Liver (tissue), 9 donors: ENCODE data around the gene MOB3B. TPM values are rescaled to one million over a fixed set of nuclear protein-coding genes. Genes with fewer than 3 reads are reported as not detected.

Experiments used
- DNase-seq: peaks from one replicate; pipeline ENCODE4 v3.0.0-alpha.2; 2017; ENCODE audit warnings: low spot score
- H3K27ac ChIP-seq, 2 donors: one replicate each; pipeline ENCODE4 v1.7.0; 2013; ENCODE audit warnings: inconsistent platforms in 2 of 2, low read length in 2 of 2, control low read depth in 1 of 2, low read depth in 1 of 2, mild to moderate bottlenecking in 1 of 2
- H3K27me3 ChIP-seq, 4 donors: one replicate each; pipeline versions ENCODE4 v1.6.1 to v1.7.0; 2013; ENCODE audit warnings: low read length in 3 of 4, inconsistent platforms in 1 of 4, mild to moderate bottlenecking in 1 of 4, moderate library complexity in 1 of 4; ENCODE audit not compliant: control insufficient read depth in 4 of 4, insufficient read depth in 4 of 4
- H3K36me3 ChIP-seq, 4 donors: one replicate each; pipeline versions ENCODE4 v1.6.1 to v1.7.0; 2013; ENCODE audit warnings: low read length in 3 of 4, mild to moderate bottlenecking in 3 of 4, low read depth in 1 of 4, moderate library complexity in 1 of 4; ENCODE audit not compliant: control insufficient read depth in 4 of 4, insufficient read depth in 3 of 4
- H3K4me1 ChIP-seq, 4 donors: one replicate each; pipeline versions ENCODE4 v1.6.1 to v1.7.0; 2013; ENCODE audit warnings: low read length in 3 of 4, mild to moderate bottlenecking in 3 of 4, moderate library complexity in 1 of 4; ENCODE audit not compliant: control insufficient read depth in 4 of 4, insufficient read depth in 4 of 4
- H3K4me3 ChIP-seq, 3 donors: one replicate each; pipeline versions ENCODE4 v1.6.1 to v1.7.0; 2013; ENCODE audit warnings: low read length in 3 of 3, control low read depth in 1 of 3, low read depth in 1 of 3, mild to moderate bottlenecking in 1 of 3
- H3K9ac ChIP-seq, 2 donors: one replicate each; pipeline ENCODE4 v1.7.0; 2013; ENCODE audit warnings: low read length in 2 of 2, mild to moderate bottlenecking in 2 of 2, moderate library complexity in 2 of 2, control low read depth in 1 of 2, low read depth in 1 of 2
- H3K9me3 ChIP-seq, 4 donors: one replicate each; pipeline versions ENCODE4 v1.6.1 to v1.7.0; 2013; ENCODE audit warnings: low read length in 3 of 4; ENCODE audit not compliant: control insufficient read depth in 4 of 4
- ATF3 ChIP-seq: IDR thresholded peaks from 2 replicates; pipeline ENCODE4 v1.6.1; 2016; ENCODE audit warnings: antibody characterized with exemption
- CTCF ChIP-seq: fragments of 150-350 bp; IDR thresholded peaks from 2 replicates; pipeline ENCODE4 v1.5.1; 2017; ENCODE audit warnings: improper control_type of control experiment, low read depth, low read length; ENCODE audit not compliant: missing input control
- EGR1 ChIP-seq, 2 donors: IDR thresholded peaks; 2 replicates each; pipeline ENCODE4 v1.6.1; 2016 to 2018; ENCODE audit warnings: antibody characterized with exemption in 2 of 2, low read depth in 2 of 2
- FOXA1 ChIP-seq: IDR thresholded peaks from 2 replicates; pipeline ENCODE4 v1.6.1; 2016; ENCODE audit warnings: antibody characterized with exemption
- FOXA2 ChIP-seq: IDR thresholded peaks from 2 replicates; pipeline ENCODE4 v1.6.1; 2016; ENCODE audit warnings: antibody characterized with exemption
- GABPA ChIP-seq, 2 donors: IDR thresholded peaks in 1 of 2; conservative IDR thresholded peaks in 1 of 2; 2 replicates each; pipeline ENCODE4 v1.6.1; 2016; ENCODE audit warnings: antibody characterized with exemption in 2 of 2, mild to moderate bottlenecking in 1 of 2, moderate library complexity in 1 of 2
- HNF4A ChIP-seq, 2 donors: conservative IDR thresholded peaks; 2 replicates each; pipeline ENCODE4 v1.6.1; 2016; ENCODE audit warnings: antibody characterized with exemption in 2 of 2, mild to moderate bottlenecking in 2 of 2
- HNF4G ChIP-seq: IDR thresholded peaks from 2 replicates; pipeline ENCODE4 v1.6.1; 2016; ENCODE audit warnings: antibody characterized with exemption
- JUND ChIP-seq, 2 donors: IDR thresholded peaks; 2 replicates each; pipeline ENCODE4 v1.6.1; 2016; ENCODE audit warnings: antibody characterized with exemption in 2 of 2
- MAX ChIP-seq: IDR thresholded peaks from 2 replicates; pipeline ENCODE4 v1.6.1; 2016; ENCODE audit warnings: antibody characterized with exemption
- NR2F2 ChIP-seq: IDR thresholded peaks from 2 replicates; pipeline ENCODE4 v1.6.1; 2016; ENCODE audit warnings: antibody characterized with exemption
- RAD21 ChIP-seq, 2 donors: IDR thresholded peaks; 2 replicates each; pipeline ENCODE4 v1.6.1; 2016; ENCODE audit warnings: antibody characterized with exemption in 2 of 2, mild to moderate bottlenecking in 2 of 2
- REST ChIP-seq: IDR thresholded peaks from 2 replicates; pipeline ENCODE4 v1.6.1; 2016; ENCODE audit warnings: antibody characterized with exemption, mild to moderate bottlenecking
- RXRA ChIP-seq, 2 donors: IDR thresholded peaks; 2 replicates each; pipeline ENCODE4 v1.6.1; 2017 to 2018; ENCODE audit warnings: antibody characterized with exemption in 2 of 2, mild to moderate bottlenecking in 1 of 2
- SP1 ChIP-seq: IDR thresholded peaks from 2 replicates; pipeline ENCODE4 v1.6.1; 2018; ENCODE audit warnings: antibody characterized with exemption, mild to moderate bottlenecking
- TAF1 ChIP-seq: conservative IDR thresholded peaks from 2 replicates; pipeline ENCODE4 v1.6.1; 2016; ENCODE audit warnings: antibody characterized with exemption, mild to moderate bottlenecking
- YY1 ChIP-seq: IDR thresholded peaks from 2 replicates; pipeline ENCODE4 v1.6.1; 2016; ENCODE audit warnings: antibody characterized with exemption, mild to moderate bottlenecking
- ZBTB33 ChIP-seq: IDR thresholded peaks from 2 replicates; pipeline ENCODE4 v1.6.1; 2016; ENCODE audit warnings: antibody characterized with exemption
- WGBS: extraction: QIAGEN DNeasy Blood & Tissue Kit; methylation state at CpG from one replicate; pipeline ENCODE4 v1.1.7; 2013; 5-methylcytosine and 5-hydroxymethylcytosine counted together
- polyA plus RNA-seq, 2 donors: library from polyadenylated mRNA; stranded (reverse) in 1 of 2; unstranded in 1 of 2; fragments of 200-250 nt in 1 of 2; fragments of >200 nt in 1 of 2; fragmentation: Nextera tagmentation in 1 of 2; extraction: Ambion mirVana in 1 of 2; gene quantifications; one replicate each; pipeline versions ENCODE4 v1.2.1 to v1.2.3, GENCODE V29; 2013 to 2015
- total RNA-seq, 2 donors: library from RNA; depleted of rRNA; stranded (reverse); fragments of >200 nt; gene quantifications; one replicate each; pipeline ENCODE4 v1.2.3, GENCODE V29; 2014
- donor health status: healthy.
- donor health status: healthy.
- donor health status: healthy.
- donor health status: healthy.
- donor health status: healthy.

MOB3B gene
- total and polyA plus RNA-seq, 4 donors, result 0.36 to 1.1 (median 0.76) TPM

GRCh38 chr9:27340285-27340674 lies 189.3 kb downstream of the MOB3B start:
- TF ChIP-seq REST (no peak), GABPA (IDR thresholded peaks at IDR 0.05 in 1 of 2, conservative IDR thresholded peaks at IDR 0.05 in 1 of 2) (no peak), SP1 (no peak), HNF4A (conservative IDR thresholded peaks at IDR 0.05) (no peak), HNF4G (no peak), FOXA1 (no peak), CTCF (no peak), ATF3 (no peak), FOXA2 (no peak), RAD21 (IDR thresholded peaks at IDR 0.05) (no peak), RXRA (IDR thresholded peaks at IDR 0.05) (no peak), ZBTB33 (no peak), MAX (no peak), TAF1 (no peak), YY1 (no peak)
- Histone ChIP-seq H3K27me3 (no peaks in the 10 kb centered on the region), H3K4me1 (peaks cover 0 to 5% (median 0%) of the 10 kb centered on the region in 4 donors), H3K27ac (no peak overlapping the region), H3K4me3 (no peak overlapping the region), H3K9ac (no peak overlapping the region), H3K9me3 (no peaks in the 10 kb centered on the region), H3K36me3 (no peaks in the 10 kb centered on the region)
- no peak for DNase-seq
- WGBS, result 83% methylated on average over 5 of the region's 5 CpGs

GRCh38 chr9:27339661-27340284 lies 189.8 kb downstream of the MOB3B start:
- no peak for DNase-seq
- TF ChIP-seq JUND (IDR thresholded peaks at IDR 0.05) (no peak), HNF4G (no peak), SP1 (no peak), HNF4A (conservative IDR thresholded peaks at IDR 0.05) (no peak), RAD21 (IDR thresholded peaks at IDR 0.05) (no peak), MAX (no peak), NR2F2 (no peak), FOXA1 (no peak), ATF3 (no peak), EGR1 (IDR thresholded peaks at IDR 0.05; ENCODE audit: low read depth in 2 of 2) (no peak), TAF1 (no peak), GABPA (IDR thresholded peaks at IDR 0.05 in 1 of 2, conservative IDR thresholded peaks at IDR 0.05 in 1 of 2) (no peak), RXRA (IDR thresholded peaks at IDR 0.05) (no peak)
- H3K4me1 ChIP-seq, result peaks cover 0 to 5% (median 0%) of the 10 kb centered on the region in 4 donors
- no peaks in the 10 kb centered on the region for H3K9me3 ChIP-seq
- H3K4me3 ChIP-seq, result no peak overlapping the region
- 80% methylated on average over 11 of the region's 11 CpGs for WGBS
- no peaks in the 10 kb centered on the region for H3K36me3 ChIP-seq
- H3K27ac ChIP-seq, result no peak overlapping the region
- H3K9ac ChIP-seq, result no peak overlapping the region
- no peaks in the 10 kb centered on the region for H3K27me3 ChIP-seq
